Activated CD4-positive, alpha-beta T cell treated with anti-CD3 and anti-CD28 coated beads for 1 hour (primary cell): ENCODE data around the gene TIMP2.

ENCODE experiments used
- DNase-seq: peaks from one replicate; pipeline ENCODE4 v3.0.0-alpha.2; 2020

Gene TIMP2

DNA sequence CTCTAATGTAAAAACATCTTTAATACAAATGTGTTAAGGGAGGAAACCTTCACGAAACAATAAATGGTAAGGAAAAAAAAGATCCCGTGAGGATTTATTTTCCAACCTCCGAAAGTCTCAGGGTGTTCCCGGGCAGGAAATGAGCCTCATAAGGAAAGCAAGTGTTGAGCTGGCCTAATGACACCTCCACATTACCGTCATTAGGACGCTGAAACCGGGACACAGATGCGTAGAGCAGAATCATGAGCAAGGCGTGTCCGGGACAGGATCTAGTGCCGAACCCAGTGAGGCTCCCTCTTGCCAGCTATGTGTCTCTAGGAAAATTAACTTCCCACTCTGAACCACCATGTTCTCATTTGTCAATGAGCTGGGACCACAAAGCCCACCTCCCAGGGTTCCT, 120.4 kb downstream of the TIMP2 start:
- DNase-seq: no peak

DNA sequence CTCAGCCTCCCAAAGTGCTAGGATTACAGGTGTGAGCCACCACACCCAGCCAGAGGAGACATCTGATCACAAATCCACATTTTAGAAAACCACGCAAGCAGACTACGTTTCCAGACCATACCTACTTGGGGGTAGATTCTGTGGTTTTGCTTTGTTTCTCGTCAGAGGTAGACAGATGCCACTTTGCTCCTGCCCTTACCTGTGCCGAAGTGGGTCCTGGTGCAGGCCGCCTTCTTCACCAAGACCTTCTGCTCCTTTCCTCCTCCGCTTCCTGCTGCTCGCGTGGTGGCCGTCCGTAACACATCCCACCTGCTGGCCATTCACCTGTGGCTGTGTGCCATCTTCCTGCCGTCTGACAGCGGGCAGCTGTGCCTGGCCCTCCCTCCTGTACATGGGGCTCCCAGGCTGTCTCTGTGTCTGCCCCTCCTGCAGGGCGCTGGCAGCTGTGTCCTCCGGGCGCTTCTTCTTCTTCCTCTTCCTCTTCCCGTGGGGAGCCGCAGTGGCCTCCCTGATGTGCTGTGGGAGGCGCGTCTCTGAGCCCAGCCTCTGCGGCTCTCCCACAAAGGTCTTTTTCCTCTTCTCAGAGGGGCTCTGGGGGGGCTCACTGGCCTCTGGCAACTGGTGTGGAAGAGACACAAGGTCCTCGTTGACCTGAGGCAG, 121.9 kb downstream of the TIMP2 start:
- no peak for DNase-seq
